GM21367 (cell line): ENCODE measurements around the gene IZUMO1R.
"Not testable (repeated sequence)": the region's sequence is repeated elsewhere in the genome, so short reads cannot be mapped to it uniquely, and the experiment has no call there.

ENCODE experiments used
- ATAC-seq: cut with Tn5 transposase; IDR thresholded peaks from one replicate; pipeline ENCODE4 v1.9.1; 2021; ENCODE audit not compliant: unreplicated experiment

The IZUMO1R gene

GRCh38 chr11:94325681-94326080, 21.3 kb downstream of the IZUMO1R start:
- ATAC-seq: peak; percentile 93

- ATAC-seq: no peak
Measured at GRCh38 chr11:94326947-94327346, 22.6 kb downstream of the IZUMO1R start.

- no peak for ATAC-seq
Measured at GRCh38 chr11:94328587-94329080, 24.3 kb downstream of the IZUMO1R start.

- no peak for ATAC-seq
Measured at GRCh38 chr11:94329501-94329900, 25.1 kb downstream of the IZUMO1R start.

- ATAC-seq: no peak
Measured at GRCh38 chr11:94330789-94331188, 26.4 kb downstream of the IZUMO1R start.

- ATAC-seq: no peak
Measured at GRCh38 chr11:94332814-94333213, 28.4 kb downstream of the IZUMO1R start.

GRCh38 chr11:94336033-94336432, 31.7 kb downstream of the IZUMO1R start:
- ATAC-seq: no peak

GRCh38 chr11:94338651-94339050, 34.3 kb downstream of the IZUMO1R start:
- no peak for ATAC-seq

- ATAC-seq: no peak
Measured at GRCh38 chr11:94342250-94342649, 37.9 kb downstream of the IZUMO1R start.

GRCh38 chr11:94343495-94343894, 39.1 kb downstream of the IZUMO1R start:
- no peak for ATAC-seq

- not testable (repeated sequence) for ATAC-seq
Measured at GRCh38 chr11:94346311-94346710, 41.9 kb downstream of the IZUMO1R start.

- ATAC-seq: not testable (repeated sequence)
Measured at GRCh38 chr11:94350850-94351563, 46.6 kb downstream of the IZUMO1R start.
